HepG2 (cell line): Measurements from ENCODE around the gene AXIN2. TPM values are rescaled to one million over a fixed set of nuclear protein-coding genes. Genes with fewer than 3 reads are reported as not detected.
A peak's percentile ranks its signal among the peaks of the same experiment; 100 is the strongest.

ENCODE experiments used
- CCDC6 ChIP-seq: sonication (generic); formaldehyde crosslinking; IDR thresholded peaks from 2 replicates; pipeline ENCODE4 v1.8.1; 2022; ENCODE audit warnings: mild to moderate bottlenecking, missing genetic modification reagents, moderate library complexity
- FOXK1 ChIP-seq: sonication (generic); formaldehyde crosslinking; IDR thresholded peaks from 2 replicates; pipeline ENCODE4 v1.4.0; 2020; ENCODE audit warnings: low read depth, missing genetic modification reagents, borderline replicate concordance
- HNF4G ChIP-seq, 2 experiments: sonication (generic) in 1 of 2; formaldehyde crosslinking in 1 of 2; IDR thresholded peaks; 2 replicates each; pipeline versions ENCODE4 v1.4.0 to v1.6.1; 2011 to 2020; ENCODE audit warnings: borderline replicate concordance in 2 of 2, low read depth in 2 of 2, mild to moderate bottlenecking in 2 of 2, low read length in 1 of 2, missing genetic modification reagents in 1 of 2, moderate library complexity in 1 of 2
- MED13 ChIP-seq: sonication (generic); formaldehyde crosslinking; IDR thresholded peaks from 2 replicates; pipeline ENCODE4 v1.5.0; 2020; ENCODE audit warnings: missing genetic modification reagents
- SMAD1 ChIP-seq: sonication (generic); formaldehyde crosslinking; IDR thresholded peaks from 2 replicates; pipeline ENCODE4 v1.4.0; 2020; ENCODE audit warnings: missing genetic modification reagents, low read depth, mild to moderate bottlenecking, borderline replicate concordance
- TAF15 ChIP-seq: fragments of 200-400 bp; formaldehyde crosslinking; IDR thresholded peaks from one replicate; pipeline ENCODE4 v1.6.1; 2018; ENCODE audit warnings: mild to moderate bottlenecking, low read depth, low read length; ENCODE audit not compliant: poor library complexity, severe bottlenecking
- ZFP36 ChIP-seq: fragments of 150-350 bp; IDR thresholded peaks from 2 replicates; pipeline ENCODE4 v1.6.1; 2018; ENCODE audit warnings: borderline replicate concordance, low read length, low read depth; ENCODE audit not compliant: partially characterized antibody
- ZNF501 ChIP-seq: sonication (generic); formaldehyde crosslinking; IDR thresholded peaks from 2 replicates; pipeline ENCODE4 v1.5.1; 2020; ENCODE audit warnings: mild to moderate bottlenecking, moderate library complexity, missing genetic modification reagents
- ZNF746 ChIP-seq: sonication (generic); formaldehyde crosslinking; IDR thresholded peaks from 2 replicates; pipeline ENCODE4 v1.8.0; 2022; ENCODE audit warnings: mild to moderate bottlenecking, missing genetic modification reagents
- ZNF788 ChIP-seq: sonication (generic); formaldehyde crosslinking; IDR thresholded peaks from 2 replicates; pipeline ENCODE4 v1.5.0; 2020; ENCODE audit warnings: mild to moderate bottlenecking, missing genetic modification reagents, borderline replicate concordance
- polyA plus RNA-seq, 8 experiments: library from polyadenylated mRNA; depleted of rRNA in 3 of 8; stranded (reverse) in 7 of 8; unstranded in 1 of 8; fragments of >200 nt; fragmentation: Illumina TruSeq in 4 of 8; extraction: Trizol in 4 of 8; gene quantifications; 2 replicates each; pipeline versions ENCODE4 v1.2.1 to v1.2.3, GENCODE V29; 2011 to 2016; ENCODE audit warnings: low read depth in 4 of 8, missing spikeins in 1 of 8, mixed read lengths in 1 of 8; ENCODE audit not compliant: insufficient read depth in 1 of 8
- total RNA-seq, 5 experiments: library from RNA; depleted of rRNA; stranded (reverse); fragments of >200 nt; fragmentation: Illumina TruSeq; extraction: Trizol; gene quantifications; 2 replicates each; pipeline ENCODE4 v1.2.3, GENCODE V29; 2016; ENCODE audit warnings: low read depth in 1 of 5
- TF ChIP-seq, protein P1 (sequence below): sonication (generic); formaldehyde crosslinking; IDR thresholded peaks from 2 replicates; pipeline ENCODE4 v1.4.0; 2020; ENCODE audit warnings: missing genetic modification reagents
- TF ChIP-seq, protein P2 (sequence below): sonication (generic); formaldehyde crosslinking; IDR thresholded peaks from 2 replicates; pipeline ENCODE4 v1.4.0; 2020; ENCODE audit warnings: missing genetic modification reagents
- TF ChIP-seq, protein P3 (sequence below): sonication (generic); formaldehyde crosslinking; IDR thresholded peaks from 2 replicates; pipeline ENCODE4 v1.8.0; 2023; ENCODE audit warnings: mild to moderate bottlenecking, missing genetic modification reagents
- TF ChIP-seq, protein P4 (sequence below): sonication (generic); formaldehyde crosslinking; IDR thresholded peaks from 2 replicates; pipeline ENCODE4 v1.5.0; 2020; ENCODE audit warnings: missing genetic modification reagents
- TF ChIP-seq, protein P5 (sequence below): sonication (generic); formaldehyde crosslinking; IDR thresholded peaks from 2 replicates; pipeline ENCODE4 v1.4.0; 2020; ENCODE audit warnings: missing genetic modification reagents, borderline replicate concordance

Gene AXIN2
- total and polyA plus RNA-seq, 2 of the 13 experiments (the other 11 are each of a cell fraction or from before 2014, with no cell fraction given), result 58.6 to 63.4 TPM

DNA sequence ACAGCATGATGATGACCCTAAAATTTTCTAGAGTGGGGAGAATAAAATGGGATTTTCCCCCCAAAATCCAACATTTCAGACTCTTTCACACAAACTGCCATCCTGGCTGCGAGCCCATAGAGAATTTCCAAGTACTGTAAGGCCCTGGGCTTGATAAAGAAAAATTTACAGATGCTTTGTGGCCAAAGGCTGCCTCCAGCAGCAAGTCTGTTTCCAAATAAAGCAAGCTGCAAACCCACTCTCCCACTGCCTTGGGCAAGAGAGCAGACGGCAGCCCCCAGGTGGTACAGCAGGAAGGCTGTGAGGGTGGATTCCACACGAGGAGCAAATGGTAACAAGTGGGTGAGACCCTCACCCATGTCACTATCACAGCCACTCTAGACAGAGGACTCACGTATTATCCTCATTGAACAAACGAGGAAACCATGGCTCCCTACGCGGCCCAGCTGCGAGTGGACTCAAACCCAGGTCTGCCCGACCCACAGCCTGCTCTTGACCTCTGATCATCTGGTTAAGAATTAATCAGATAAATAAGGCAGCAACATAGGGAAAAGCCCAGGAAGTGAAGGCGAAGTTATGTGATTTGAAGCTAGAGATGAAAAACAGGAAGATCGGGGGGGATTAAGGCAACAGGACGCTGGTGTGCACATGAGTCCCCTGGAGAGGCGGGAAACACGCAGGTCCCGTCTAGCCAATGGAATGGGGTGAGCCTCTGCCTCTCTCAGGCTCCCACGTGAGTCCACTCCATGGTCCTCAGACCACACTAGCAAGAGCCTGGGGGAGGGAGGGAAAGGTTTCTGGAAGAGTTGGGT is 37.4 kb downstream of the AXIN2 start (continued):
- TF ChIP-seq, protein P1, sequence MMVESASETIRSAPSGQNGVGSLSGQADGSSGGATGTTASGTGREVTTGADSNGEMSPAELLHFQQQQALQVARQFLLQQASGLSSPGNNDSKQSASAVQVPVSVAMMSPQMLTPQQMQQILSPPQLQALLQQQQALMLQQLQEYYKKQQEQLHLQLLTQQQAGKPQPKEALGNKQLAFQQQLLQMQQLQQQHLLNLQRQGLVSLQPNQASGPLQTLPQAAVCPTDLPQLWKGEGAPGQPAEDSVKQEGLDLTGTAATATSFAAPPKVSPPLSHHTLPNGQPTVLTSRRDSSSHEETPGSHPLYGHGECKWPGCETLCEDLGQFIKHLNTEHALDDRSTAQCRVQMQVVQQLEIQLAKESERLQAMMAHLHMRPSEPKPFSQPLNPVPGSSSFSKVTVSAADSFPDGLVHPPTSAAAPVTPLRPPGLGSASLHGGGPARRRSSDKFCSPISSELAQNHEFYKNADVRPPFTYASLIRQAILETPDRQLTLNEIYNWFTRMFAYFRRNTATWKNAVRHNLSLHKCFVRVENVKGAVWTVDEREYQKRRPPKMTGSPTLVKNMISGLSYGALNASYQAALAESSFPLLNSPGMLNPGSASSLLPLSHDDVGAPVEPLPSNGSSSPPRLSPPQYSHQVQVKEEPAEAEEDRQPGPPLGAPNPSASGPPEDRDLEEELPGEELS, result peak; percentile 2; the same call in 1 of the 2 replicates
- TF ChIP-seq, protein P2, sequence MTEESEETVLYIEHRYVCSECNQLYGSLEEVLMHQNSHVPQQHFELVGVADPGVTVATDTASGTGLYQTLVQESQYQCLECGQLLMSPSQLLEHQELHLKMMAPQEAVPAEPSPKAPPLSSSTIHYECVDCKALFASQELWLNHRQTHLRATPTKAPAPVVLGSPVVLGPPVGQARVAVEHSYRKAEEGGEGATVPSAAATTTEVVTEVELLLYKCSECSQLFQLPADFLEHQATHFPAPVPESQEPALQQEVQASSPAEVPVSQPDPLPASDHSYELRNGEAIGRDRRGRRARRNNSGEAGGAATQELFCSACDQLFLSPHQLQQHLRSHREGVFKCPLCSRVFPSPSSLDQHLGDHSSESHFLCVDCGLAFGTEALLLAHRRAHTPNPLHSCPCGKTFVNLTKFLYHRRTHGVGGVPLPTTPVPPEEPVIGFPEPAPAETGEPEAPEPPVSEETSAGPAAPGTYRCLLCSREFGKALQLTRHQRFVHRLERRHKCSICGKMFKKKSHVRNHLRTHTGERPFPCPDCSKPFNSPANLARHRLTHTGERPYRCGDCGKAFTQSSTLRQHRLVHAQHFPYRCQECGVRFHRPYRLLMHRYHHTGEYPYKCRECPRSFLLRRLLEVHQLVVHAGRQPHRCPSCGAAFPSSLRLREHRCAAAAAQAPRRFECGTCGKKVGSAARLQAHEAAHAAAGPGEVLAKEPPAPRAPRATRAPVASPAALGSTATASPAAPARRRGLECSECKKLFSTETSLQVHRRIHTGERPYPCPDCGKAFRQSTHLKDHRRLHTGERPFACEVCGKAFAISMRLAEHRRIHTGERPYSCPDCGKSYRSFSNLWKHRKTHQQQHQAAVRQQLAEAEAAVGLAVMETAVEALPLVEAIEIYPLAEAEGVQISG (CRISPR knock-in tag), result no peak
- TF ChIP-seq ZFP36, result no peak
- TF ChIP-seq ZNF501, result peak; percentile 73; the same call in 1 of the 2 replicates
- no peak for TF ChIP-seq FOXK1 (CRISPR knock-in tag)
- TF ChIP-seq, protein P3, sequence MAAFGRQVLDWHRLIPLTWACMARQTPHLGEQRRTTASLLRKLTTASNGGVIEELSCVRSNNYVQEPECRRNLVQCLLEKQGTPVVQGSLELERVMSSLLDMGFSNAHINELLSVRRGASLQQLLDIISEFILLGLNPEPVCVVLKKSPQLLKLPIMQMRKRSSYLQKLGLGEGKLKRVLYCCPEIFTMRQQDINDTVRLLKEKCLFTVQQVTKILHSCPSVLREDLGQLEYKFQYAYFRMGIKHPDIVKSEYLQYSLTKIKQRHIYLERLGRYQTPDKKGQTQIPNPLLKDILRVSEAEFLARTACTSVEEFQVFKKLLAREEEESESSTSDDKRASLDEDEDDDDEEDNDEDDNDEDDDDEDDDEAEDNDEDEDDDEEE, result no peak
- no peak for TF ChIP-seq CCDC6 (CRISPR knock-in tag)
- no peak for TF ChIP-seq ZNF746 (CRISPR knock-in tag)
- TF ChIP-seq, protein P4, sequence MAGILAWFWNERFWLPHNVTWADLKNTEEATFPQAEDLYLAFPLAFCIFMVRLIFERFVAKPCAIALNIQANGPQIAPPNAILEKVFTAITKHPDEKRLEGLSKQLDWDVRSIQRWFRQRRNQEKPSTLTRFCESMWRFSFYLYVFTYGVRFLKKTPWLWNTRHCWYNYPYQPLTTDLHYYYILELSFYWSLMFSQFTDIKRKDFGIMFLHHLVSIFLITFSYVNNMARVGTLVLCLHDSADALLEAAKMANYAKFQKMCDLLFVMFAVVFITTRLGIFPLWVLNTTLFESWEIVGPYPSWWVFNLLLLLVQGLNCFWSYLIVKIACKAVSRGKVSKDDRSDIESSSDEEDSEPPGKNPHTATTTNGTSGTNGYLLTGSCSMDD, result no peak
- peak; percentile 46; the same call in 1 of the 2 replicates for TF ChIP-seq ZNF788 (CRISPR knock-in tag)
- TF ChIP-seq TAF15, result no peak
- no peak for TF ChIP-seq MED13 (CRISPR knock-in tag)
- TF ChIP-seq HNF4G (IDR thresholded peaks at IDR 0.05; ENCODE audit: borderline replicate concordance, low read depth, low read length), result no peak
- TF ChIP-seq HNF4G (CRISPR knock-in tag; IDR thresholded peaks at IDR 0.05; ENCODE audit: borderline replicate concordance, low read depth), result peak; percentile 21; the same call in 1 of the 2 replicates
- TF ChIP-seq, protein P5, sequence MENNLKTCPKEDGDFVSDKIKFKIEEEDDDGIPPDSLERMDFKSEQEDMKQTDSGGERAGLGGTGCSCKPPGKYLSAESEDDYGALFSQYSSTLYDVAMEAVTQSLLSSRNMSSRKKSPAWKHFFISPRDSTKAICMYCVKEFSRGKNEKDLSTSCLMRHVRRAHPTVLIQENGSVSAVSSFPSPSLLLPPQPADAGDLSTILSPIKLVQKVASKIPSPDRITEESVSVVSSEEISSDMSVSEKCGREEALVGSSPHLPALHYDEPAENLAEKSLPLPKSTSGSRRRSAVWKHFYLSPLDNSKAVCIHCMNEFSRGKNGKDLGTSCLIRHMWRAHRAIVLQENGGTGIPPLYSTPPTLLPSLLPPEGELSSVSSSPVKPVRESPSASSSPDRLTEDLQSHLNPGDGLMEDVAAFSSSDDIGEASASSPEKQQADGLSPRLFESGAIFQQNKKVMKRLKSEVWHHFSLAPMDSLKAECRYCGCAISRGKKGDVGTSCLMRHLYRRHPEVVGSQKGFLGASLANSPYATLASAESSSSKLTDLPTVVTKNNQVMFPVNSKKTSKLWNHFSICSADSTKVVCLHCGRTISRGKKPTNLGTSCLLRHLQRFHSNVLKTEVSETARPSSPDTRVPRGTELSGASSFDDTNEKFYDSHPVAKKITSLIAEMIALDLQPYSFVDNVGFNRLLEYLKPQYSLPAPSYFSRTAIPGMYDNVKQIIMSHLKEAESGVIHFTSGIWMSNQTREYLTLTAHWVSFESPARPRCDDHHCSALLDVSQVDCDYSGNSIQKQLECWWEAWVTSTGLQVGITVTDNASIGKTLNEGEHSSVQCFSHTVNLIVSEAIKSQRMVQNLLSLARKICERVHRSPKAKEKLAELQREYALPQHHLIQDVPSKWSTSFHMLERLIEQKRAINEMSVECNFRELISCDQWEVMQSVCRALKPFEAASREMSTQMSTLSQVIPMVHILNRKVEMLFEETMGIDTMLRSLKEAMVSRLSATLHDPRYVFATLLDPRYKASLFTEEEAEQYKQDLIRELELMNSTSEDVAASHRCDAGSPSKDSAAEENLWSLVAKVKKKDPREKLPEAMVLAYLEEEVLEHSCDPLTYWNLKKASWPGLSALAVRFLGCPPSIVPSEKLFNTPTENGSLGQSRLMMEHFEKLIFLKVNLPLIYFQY (CRISPR knock-in tag), result 0 out of 2 replicates have a peak, but pooled peaks have one; percentile 26
- TF ChIP-seq SMAD1 (CRISPR knock-in tag), result no peak
